Frontal cortex (tissue), 4 donors: ENCODE data around the gene PFKFB2. TPM values are rescaled to one million over a fixed set of nuclear protein-coding genes. Genes with fewer than 3 reads are reported as not detected.

Source experiments
- DNase-seq, 2 donors: peaks; one replicate each; pipeline ENCODE4 v3.0.0; 2012; ENCODE audit warnings: low spot score in 2 of 2
- FAIRE-seq: peaks from 2 replicates; lab custom pipeline; 2012; peaks lifted over from hg19 to GRCh38; lab: Jason Lieb, UNC
- total RNA-seq: library from RNA; depleted of rRNA; stranded (reverse); fragments of >200 nt; gene quantifications from one replicate; pipeline ENCODE4 v1.2.3, GENCODE V29; 2014
- donor health status: control.
- donor health status: control.
- donor health status: control.

Gene PFKFB2
- total RNA-seq, 1 donor from 2014 or later, result 9.4 TPM

GRCh38 chr1:207081806-207082205 lies 28.7 kb downstream of the PFKFB2 start:
- no peak for DNase-seq
- FAIRE-seq, result no peak

DNA sequence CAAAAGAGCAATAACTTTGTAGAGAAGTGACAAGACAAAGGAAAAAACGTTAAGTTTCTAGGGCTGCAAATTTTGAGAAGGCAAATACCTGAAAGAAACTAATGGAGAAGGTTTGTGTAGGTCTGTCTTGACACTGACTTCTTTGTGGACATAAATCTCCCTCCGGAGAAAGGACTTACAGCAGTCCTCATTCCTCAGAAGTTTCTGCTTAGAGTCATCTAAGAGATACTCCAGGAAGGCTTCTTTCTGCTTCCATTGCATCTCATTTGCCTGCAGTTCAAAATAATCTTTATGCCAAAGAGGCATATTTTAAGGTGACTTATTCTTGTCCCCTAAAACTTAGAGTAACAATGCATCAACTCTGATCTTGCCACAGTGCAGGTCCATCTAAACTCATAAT lies 31.2 kb downstream of the PFKFB2 start:
- FAIRE-seq, result no peak
- DNase-seq, result no peak

- DNase-seq (peak; percentile 10 to 45), FAIRE-seq (no peak)
Observed at GRCh38 chr1:207084701-207085180, 31.7 kb downstream of the PFKFB2 start.

- FAIRE-seq (no peak), DNase-seq (no peak)
Observed at GRCh38 chr1:207085887-207086286, 32.8 kb downstream of the PFKFB2 start.

DNA sequence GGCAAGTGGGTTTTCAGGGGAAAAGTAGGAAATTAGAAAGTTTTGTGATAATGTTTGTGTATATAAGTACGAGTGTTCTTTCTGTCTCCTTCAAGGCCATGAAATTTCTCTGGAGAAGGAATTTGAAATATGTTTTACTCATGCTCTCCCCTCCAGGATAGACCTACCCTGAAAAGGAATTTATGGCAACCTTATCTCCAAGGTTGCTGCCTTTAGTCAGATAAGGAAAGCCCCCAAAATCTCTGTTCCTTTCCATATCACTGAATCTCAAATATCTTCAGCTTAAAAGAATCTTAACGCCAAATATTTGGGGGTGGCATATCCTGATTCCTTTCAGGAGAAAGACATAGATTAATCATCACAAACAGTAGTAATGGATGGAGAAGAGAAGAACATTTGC lies 35.1 kb downstream of the PFKFB2 start:
- no peak for DNase-seq
- FAIRE-seq, result no peak

DNA sequence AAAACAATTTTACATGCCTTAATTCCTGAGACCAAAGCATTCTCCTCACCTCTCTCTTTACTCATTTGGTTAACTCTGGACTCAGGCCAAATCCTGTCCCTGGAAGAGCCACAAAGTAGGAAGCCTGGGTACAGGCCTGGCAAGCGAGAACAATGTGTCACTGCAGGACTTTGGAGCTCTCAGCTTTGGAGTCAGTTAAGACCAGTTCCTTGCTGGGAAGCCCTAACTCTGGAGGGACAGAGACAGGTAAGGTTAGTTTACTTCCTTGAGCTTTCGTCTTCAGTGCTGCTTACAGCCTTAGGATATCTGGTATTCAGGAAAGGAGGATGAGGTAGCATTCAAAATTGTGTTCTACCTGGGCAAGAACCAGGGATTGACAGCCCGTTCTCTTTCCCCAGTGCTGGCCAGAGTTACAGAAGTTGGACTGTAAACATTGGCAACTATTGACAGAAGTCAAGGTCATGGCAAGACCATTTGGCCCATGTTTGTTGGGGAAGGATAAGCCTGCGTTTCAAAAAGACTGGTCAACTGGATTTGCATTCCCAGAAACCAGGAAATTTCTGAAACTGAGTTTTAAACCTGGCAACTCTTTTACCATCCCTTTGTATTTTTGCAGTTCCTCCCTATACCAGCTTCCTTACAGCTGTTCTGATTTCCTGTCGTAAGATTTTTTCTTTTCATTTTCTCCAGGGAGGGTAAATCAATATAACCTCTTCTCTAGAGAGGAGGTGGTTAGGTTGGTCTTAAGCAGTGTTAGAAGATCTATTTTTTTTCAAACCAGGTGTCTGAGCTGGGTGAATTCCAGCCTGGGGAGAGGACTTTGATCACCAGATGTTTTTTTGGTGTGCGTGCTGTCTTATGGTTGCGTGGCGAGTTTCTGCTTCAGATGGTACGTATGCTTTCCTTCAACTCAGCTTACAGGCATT lies 35.9 kb downstream of the PFKFB2 start, which contains the start of gene C4BPB:
Gene C4BPB, plus strand, starts transcription at position 160 of the 926 bp plus-strand sequence. Its CDS starts 672 bp downstream, at position 832.
- FAIRE-seq (no peak), DNase-seq (no peak)

- DNase-seq, result no peak
- FAIRE-seq, result no peak
Observed at GRCh38 chr1:207089627-207090355, 36.7 kb downstream of the PFKFB2 start.

GRCh38 chr1:207091200-207091908 lies 38.3 kb downstream of the PFKFB2 start:
- no peak for FAIRE-seq
- no peak for DNase-seq

DNA sequence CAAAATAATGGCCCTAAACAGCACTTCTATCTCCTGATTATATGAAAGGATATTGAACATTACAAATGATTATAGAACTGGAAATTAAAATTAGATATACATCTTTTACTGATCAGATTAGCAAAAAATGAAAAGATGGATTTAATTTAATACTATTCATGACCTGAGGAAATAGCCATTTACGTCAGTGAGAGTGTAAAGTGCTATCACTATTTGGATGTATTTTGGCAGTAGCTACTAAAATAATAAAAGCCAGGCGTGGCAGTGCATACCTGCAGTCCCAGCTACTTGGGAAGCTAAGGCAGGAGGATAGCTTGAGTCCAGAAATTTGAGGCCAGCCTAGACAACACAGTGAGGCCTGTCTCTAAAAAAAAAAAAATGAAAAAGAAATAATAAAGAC lies 40.9 kb downstream of the PFKFB2 start:
- DNase-seq (no peak), FAIRE-seq (no peak)

DNA sequence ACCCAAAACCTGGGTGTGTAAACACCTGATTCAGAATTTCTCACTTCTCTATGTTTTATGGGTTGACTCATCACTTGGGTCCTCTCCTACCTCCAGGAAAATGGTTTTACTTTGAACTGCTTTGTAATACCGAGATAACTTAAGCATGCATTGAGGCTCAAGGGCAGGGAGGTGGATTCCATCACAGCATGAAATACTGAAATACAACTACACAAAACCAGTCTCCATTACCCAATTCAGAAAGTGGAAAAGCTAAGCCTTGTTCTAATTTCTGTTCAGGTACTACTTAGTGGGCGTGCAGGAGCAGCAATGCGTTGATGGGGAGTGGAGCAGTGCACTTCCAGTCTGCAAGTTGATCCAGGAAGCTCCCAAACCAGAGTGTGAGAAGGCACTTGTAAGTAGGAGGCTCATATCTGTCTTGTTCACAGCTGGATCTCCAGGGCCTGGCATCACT lies 44.8 kb downstream of the PFKFB2 start:
- FAIRE-seq (no peak), DNase-seq (no peak)

GRCh38 chr1:207101720-207102119 lies 48.6 kb downstream of the PFKFB2 start:
- DNase-seq (no peak), FAIRE-seq (no peak)

DNA sequence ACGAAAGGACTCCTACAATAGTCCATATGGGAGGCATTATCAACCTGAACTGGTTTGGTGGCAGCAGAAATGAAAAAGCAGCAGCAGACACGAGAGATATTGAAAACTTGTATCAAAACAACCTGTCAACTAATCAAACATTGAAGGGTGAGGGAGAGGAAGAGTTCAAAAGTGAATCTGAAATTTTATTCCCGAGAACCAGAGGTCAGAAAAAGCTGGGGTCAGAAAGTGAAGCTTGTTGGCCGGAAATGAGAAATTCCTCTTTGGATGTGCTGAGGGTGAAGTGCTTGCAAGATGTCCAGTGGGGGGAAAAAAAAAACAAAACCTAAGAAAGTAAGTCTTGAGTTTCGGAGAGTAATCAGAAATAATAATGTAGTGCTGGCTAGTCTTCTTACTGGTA lies 49.1 kb downstream of the PFKFB2 start:
- no peak for DNase-seq
- no peak for FAIRE-seq

- DNase-seq, result no peak
- FAIRE-seq, result no peak
Observed at GRCh38 chr1:207102659-207103058, 49.6 kb downstream of the PFKFB2 start.

DNA sequence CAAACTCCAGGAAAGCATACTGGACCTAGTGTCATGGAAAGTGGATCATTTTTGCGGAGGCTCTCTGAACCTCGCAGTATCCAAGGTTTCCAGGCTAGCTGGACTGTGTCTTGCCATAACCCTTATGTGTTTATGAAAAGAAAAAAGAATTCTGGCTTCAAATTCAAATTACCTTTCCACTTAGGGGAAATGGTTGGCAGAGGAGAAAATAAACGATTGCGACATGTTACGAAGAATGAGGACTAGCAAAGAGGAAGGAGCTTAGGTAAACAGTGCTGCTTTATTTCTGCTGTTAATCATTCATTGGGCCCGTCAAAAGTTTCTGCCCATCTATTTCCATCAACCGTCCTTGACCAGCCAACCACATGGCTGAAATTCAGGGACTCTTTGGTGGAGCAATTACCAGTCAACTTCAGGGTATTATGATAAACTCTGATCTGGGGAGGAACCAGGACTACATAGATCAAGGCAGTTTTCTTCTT lies 50.9 kb downstream of the PFKFB2 start, which contains the start of gene C4BPA:
Gene C4BPA, plus strand, starts transcription at position 342 of the 482 bp plus-strand sequence. CDS start 8,793 bp downstream, outside the sequence.
- FAIRE-seq (no peak), DNase-seq (no peak)

DNA sequence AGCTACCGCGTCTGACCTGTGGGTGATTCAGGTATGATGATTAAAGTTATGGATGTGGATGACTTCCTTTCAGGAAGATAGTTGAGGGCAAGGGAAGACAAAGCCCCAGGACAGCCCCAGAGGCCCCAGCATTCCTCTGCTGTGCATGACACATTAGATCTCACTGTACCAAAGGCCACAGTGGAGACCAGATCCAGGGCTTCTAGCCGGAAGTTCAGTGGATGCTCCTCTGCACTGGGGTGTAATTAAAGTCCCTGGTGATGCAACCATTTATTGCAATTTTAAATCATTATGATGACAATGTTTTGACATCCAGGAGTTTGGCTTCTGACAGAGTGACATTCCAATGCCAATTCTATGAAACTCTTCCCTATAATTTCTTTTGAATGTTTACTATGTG lies 55.9 kb downstream of the PFKFB2 start:
- no peak for FAIRE-seq
- no peak for DNase-seq

DNA sequence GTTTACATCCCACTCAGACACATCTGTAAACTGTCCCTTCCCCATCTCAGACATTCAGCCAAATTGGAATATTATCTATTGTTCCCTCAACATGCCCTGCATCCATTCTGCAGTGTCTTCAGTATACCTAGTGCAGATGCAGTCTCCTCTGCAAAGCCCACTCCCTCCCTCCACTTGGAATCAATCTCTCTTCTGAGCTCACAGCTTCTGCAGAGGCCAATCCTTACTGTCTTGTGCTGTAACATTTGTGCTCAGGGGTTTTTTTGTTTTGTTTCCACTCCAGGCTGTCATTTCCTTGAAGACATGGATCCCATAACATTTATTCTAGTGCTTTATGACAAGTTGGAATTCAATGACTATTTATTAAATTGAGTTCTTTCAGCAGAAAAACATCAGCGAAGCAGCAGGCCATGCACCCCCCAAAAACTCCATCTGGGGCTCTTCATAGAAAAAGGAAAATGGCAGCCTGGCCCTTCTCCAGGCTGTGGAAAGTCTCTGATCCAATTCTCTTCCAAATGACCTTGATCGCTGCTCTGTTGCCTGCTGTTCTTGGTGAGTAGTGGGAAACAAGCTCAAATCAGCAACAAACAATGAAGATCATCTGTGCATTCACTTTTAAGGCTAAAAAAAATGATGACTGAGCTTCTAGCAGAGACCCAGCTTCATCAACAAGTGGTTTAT lies 59.7 kb downstream of the PFKFB2 start:
- FAIRE-seq (no peak), DNase-seq (no peak)

GRCh38 chr1:207115269-207115668 lies 62.2 kb downstream of the PFKFB2 start:
- DNase-seq, result no peak

GRCh38 chr1:207124389-207124788 lies 71.3 kb downstream of the PFKFB2 start:
- no peak for FAIRE-seq
- no peak for DNase-seq

More at GRCh38 chr1:207115269-207115668, 62.2 kb downstream of the PFKFB2 start:
- no peak for FAIRE-seq

DNA sequence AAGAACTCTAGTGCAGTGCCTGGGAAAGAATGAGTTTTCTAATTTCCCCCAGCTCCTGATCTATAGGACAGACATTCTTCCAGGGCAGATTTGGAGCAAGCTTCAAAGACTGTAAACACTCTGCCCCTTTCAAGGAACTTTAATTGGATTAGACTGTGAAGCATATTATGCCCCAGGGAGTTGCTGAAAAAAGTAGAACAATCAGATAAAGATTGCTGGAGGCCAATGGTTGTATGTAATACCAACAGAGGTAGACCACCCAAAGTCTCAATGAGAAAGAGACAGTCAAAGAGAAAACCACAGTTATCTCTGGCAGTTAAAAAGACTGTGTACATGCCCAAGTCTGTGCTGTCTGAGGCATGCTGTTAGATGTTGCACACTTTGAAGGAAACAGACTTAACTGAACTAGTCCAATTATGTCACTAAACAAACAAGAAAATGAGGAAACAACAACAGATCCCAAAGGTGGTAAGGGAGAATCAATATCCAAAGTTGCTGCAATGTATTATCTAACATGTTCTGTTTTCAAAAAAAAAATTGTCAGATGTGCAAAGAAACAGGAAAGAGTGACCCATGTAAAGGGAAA lies 75.4 kb downstream of the PFKFB2 start:
- DNase-seq (no peak), FAIRE-seq (no peak)
